Head of caudate nucleus (tissue), 42 donors: Measurements from ENCODE around the gene BHLHE40.
A peak's percentile ranks its signal among the peaks of the same experiment; 100 is the strongest.

Source experiments
- DNase-seq, 42 donors: peaks; one replicate each; pipeline versions ENCODE4 v3.0.0 to v3.0.0-alpha.2; 2020 to 2021; ENCODE audit warnings: mixed read lengths in 7 of 42
- intact Hi-C: fragments of 100-400 bp; cut with DNase I; formaldehyde crosslinking; loops from one replicate; pipeline ENCODE4 v1.15.0; 2022

BHLHE40 gene

DNA sequence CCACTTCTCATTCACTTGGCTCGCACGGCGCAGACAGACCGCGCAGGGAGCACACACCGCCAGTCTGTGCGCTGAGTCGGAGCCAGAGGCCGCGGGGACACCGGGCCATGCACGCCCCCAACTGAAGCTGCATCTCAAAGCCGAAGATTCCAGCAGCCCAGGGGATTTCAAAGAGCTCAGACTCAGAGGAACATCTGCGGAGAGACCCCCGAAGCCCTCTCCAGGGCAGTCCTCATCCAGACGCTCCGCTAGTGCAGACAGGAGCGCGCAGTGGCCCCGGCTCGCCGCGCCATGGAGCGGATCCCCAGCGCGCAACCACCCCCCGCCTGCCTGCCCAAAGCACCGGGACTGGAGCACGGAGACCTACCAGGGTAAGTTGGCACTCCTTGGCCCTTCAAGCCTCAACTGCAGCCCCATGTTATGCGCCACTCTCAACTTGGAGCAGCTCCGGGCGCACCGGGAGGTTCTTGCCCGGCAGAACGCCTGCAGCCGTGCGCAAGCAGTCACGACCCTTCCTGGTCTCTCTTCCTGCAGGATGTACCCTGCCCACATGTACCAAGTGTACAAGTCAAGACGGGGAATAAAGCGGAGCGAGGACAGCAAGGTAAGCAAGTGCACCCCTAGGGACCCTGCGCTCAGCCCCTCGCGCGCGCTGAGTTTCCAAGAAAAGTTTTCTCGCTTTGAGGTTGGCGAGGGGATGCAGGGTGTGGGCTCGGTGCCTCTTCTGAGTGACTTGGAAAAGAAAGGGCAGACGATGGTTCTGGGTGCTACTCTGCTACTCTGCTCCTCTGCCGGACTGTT lies at the start of gene BHLHE40:
Gene BHLHE40, plus strand, starts transcription at position 10 of the 801 bp plus-strand sequence. Its CDS starts 282 bp downstream, at position 292.
- DNase-seq: peak in 15 of 42 donors; percentile 14 to 55 (median 33)
- intact Hi-C loops: loop anchor here (5.0 kb wide), 1 partner anchor 257 kb away; no protein-coding TSS in a partner anchor

DNA sequence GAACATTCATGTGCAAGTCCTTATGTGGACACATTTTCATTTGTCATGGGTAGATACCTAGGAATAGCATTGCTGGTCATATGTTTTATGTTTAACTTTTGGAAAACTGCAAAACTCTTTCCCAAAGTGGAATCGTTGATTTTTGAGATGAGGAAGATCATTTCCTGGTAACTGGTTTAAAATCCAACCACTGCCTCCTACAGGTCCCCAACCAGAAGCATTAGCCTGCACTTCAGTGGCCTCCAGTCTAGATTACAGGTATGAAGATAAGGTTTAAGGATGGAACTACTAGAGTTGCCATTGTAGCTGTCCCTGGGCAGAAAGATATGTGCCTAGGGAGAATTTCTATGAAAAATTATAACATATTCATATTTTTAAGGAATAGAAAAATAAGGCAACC lies 48.7 kb upstream of the BHLHE40 start:
- no peak for DNase-seq
- intact Hi-C loops: no loop called here

DNA sequence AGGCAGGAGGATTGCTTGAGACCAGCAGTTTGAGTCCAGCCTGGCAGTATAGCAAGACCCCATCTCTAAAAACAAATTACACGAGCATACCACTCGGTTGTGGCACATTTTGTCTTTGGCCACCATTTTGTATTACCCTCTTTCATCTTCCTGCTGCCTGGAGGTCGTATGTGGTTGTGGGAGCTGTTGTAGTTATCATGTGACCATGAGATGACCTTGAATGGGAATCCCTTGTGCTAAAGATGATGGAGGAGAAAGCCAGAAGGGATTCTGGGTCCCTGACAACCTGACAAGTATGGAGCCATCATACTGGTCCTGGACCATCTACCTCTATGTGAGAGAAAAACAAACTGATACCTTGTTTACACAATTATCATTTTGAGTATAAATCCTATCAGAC lies 45.2 kb upstream of the BHLHE40 start:
- intact Hi-C loops: no loop called here
- no peak for DNase-seq

DNA sequence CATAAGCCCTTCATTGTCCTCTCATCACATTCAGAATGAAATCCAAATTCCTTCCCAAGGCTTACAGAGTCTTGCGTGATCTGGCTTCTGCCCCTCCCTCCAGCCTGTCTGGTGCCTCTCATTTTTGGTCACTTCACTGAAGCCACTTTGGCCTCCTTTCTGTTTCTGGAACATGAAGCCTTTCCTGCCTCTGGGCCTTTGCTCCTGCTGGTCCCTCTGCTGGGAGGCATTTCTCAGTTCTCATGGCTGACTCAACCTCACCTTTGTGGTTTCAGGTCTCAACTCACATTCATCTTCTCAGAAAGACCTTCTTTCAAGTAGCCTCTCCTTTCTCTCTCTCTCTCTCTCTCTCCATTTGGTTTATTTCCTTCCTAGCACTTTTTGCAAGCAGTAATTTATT lies 43.9 kb upstream of the BHLHE40 start:
- no peak for DNase-seq
- intact Hi-C loops: no loop called here

DNA sequence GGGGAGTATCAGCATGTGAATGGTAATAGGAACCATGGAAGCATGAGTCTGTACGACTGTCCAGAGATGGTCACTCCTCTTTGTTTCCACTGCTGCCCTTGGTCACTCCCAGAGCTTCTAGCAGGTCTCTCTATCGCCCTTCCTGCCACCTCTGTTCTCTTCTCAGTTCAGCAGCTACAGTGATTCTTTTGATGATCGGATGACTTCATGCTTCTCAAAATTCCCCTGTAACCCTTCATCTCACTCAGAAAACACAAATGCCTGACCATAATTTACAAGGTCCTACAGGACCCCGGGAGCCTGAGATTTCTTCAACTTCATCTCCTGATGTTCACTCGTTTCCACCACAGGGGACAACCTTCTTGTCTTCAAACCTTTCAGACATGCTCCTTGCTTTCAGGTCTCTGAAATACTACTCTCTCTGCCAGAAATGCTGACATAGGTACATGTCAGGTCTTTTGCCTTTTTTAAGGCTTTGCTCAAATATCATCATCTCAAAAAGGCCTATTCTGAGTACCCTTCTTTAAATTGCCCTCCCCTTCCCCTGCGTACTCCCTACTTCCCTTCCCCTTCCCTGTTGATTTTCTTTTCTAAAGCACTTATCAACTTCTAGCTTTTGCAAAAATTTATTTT lies 42.1 kb upstream of the BHLHE40 start:
- no peak for DNase-seq
- intact Hi-C loops: no loop called here

DNA sequence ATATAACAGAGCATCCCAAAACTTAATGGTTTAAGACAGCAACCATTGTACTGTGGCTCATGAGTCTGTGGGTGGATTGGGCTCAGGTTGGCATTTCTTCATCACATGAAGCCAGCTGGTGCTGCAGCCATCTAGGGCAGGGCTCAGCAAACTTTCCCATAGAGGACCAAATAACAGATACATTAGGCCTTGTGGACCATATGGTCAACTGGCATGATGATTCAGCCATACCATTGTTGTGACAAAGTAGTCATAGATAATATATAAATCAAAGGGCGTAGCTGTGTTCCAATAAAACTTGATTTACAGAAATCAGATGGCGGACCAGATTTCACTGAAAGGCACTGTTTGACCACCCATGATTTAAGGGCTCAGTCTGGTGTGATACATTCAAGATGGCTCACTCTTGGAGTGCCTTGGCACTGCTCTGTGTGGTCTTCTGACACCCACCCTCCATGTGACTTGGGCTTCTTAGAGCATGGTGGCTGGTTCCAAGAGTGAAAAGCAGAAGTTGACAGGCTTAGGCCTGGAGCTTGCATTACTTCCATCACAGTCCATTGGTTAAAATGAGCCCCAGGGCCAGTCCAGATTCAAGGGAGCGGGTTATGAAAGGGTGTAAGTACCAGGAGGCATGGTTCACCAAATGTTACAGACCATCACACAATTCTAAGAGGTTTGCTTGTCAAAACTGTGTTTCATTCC lies 40.8 kb upstream of the BHLHE40 start:
- no peak for DNase-seq
- intact Hi-C loops: no loop called here

DNA sequence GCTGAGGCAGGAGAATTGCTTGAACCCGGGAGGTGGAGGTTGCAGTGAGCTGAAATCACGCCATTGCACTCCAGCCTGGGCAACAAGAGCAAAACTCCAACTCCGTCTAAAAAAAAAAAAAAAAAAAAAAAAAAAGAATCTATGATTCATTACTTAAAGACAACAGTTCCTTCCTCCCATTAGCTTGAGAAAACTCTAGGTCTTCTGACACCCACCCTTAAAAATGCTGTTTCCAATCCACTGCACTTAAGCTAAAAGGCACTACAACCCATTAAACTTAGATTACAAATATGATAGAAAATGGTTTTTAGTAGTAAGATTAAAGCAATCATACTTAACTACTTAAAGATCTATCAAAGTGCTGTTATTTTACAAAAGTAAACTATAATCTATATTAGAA lies 40.0 kb upstream of the BHLHE40 start:
- intact Hi-C loops: no loop called here
- DNase-seq: no peak

DNA sequence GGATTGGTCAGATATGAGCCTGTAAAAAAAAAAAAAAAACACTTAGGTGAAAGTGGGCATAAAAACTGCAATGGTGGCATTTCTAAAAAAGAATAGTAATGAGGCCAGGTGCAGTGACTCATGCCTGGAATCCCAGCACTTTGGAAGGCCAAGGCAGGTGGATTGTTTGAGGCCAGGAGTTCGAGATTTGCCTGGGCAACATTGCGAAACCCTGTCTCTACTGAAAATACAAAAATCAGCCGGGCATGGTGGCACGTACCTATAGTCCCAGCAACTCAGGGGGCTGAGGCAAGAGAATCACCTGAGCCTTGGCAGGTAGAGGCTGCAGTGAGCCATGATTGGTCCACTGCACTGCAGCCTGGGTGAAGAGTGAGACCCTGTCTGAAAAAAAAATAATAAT lies 38.3 kb upstream of the BHLHE40 start:
- intact Hi-C loops: no loop called here

DNA sequence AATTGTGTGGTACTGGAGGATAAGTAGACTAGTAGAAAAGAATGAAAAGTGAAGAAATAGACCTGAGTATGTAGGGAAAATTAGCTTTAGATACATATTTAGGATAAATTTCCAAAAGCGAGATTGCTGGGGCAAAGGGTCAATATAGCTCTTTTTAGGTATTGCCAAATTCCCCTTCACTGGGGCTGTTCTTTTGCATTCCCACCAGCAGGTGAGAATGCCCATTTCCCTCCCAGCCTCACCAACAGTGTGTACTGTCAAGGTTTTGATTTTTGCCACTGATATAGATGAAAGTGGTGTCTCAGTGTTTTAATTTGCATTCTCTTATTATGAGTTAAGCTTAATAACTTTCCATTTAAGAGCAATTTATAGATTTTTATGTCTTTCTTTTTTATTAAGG lies 35.7 kb upstream of the BHLHE40 start:
- no peak for DNase-seq
- intact Hi-C loops: no loop called here

More for the DNA sequence above, 38.3 kb upstream of the BHLHE40 start:
- no peak for DNase-seq

DNA sequence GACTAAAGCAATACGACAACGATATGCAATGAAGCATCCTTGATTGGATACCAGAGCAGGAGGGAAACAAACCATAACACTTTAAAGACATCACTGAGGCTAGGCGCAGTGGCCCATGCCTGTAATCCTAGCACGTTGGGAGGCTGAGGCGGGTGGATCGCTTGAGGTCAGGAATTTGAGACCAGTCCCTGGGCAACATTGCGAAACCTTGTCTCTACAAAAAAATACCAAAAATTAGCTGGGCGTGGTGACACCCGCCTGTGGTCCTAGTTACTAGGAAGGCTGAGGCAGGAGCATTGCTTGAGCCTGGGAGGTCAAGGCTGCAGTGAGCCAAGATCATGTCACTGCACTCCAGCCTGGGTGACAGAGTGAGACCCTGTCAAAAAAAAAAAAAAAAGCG lies 33.9 kb upstream of the BHLHE40 start:
- no peak for DNase-seq
- intact Hi-C loops: no loop called here

DNA sequence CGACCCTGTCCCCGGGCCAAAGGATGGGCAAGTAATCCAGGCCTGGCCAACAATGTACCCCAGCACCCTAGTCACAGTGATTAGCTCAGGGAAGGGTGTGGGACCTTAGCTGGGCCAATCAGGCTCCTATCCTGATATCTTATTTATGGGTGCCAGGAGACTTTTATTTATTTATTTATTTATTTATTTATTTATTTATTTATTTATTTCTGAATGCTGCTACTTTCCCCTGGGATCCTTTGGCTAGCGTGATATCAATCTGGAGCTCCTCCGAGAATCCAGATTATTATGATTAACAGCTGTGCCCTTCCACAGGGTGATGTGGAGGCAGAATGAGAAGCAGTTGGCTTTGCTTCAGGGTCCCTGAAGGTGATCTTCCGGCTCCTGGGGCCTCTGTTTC lies 32.2 kb upstream of the BHLHE40 start:
- no peak for DNase-seq
- intact Hi-C loops: no loop called here

DNA sequence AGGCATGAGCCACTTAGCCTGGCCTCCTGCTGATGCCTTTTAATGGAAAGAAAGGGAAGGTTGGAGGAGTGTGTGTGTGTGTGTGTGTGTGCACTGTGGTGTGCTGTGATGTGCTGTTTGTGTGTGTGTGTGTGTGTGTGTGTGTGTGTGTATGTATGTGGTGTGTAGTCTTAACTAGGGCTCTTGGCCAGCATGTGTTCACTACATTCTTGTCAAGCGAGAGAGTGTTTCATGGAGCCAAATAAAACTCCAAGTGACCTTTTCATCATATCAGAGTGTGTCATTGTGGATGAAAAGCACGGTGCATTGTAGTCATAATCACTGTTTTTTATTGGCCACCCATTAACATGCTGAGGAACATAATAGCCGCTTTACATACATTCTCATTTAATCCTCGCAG lies 30.8 kb upstream of the BHLHE40 start:
- no peak for DNase-seq
- intact Hi-C loops: no loop called here

DNA sequence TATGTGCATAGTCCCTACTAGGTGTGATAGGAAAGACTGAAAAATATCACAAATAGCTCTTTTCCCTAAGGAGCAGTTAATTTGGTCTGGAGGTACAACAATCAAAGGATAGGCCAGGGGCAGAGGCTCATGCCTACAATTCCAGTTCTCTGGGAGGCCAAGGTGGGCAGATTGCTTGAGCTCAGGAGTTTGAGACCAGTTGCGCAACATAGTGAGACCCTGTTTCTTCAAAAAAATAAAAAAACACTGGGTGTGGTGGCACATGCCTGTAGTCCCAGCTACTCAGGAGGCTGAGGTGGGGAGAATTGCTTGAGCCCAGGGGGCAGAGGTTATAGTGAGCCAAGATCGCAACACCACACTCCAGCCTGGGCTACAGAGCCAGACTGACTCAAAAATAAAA lies 30.2 kb upstream of the BHLHE40 start:
- intact Hi-C loops: no loop called here
- DNase-seq: no peak

DNA sequence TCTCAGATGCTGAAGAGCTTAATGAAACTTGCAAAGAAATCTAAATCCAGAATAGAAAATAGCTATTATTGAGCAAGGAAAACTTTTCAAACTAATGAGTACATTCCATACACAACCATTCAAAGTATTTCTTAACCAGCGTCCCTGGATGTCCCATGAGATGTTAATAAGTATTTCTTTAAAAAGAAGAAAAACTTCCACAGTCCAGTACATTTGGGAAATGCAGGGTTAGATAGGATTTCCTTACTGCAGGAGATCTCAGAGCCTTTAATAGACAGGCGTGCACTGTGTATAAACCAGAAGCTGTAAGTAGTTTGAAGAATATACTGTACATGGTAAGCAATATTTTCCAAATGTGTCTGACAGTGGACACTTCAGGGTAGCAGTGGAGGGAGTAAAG lies 29.6 kb upstream of the BHLHE40 start:
- DNase-seq: no peak
- intact Hi-C loops: no loop called here

DNA sequence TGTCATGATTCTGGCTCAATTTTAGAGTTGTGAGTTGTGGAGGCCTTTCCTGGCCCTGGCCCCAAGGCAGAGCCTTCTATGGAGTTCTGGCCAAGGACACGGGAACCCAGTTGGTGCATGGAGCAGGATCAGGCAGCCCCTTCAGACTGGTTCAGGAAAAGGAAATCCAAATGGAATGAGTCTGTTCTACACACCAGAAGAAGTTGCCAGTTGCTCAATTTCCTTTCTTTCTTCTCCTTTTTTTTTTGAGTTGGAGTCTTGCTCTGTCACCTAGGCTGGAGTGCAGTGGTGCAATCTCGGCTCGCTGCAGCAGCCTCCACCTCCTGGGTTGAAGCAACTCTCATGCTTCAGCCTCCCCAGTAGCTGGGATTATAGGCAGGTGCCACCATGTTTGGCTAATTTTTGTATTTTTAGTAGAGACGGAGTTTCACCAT lies 28.9 kb upstream of the BHLHE40 start:
- no peak for DNase-seq
- intact Hi-C loops: no loop called here

DNA sequence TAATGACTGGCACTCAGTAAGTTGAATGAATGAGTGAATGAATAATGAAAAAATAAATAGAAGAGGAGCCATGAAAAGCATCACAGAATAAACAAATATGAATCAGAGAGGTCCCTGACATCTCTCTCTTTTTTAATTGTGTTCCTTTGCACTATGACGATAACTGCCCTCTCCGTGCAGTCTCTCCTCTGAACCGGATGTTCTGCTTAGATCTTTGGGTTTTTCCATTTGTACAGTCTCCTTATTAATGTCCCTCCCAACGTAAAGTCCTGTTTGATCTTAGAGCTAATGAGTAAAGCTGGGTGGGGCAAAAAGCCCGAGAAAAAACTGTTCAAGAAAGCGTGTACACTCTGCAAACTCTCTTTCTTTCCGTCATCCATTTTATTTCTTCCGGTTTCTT lies 28.3 kb upstream of the BHLHE40 start:
- intact Hi-C loops: no loop called here
- DNase-seq: no peak

DNA sequence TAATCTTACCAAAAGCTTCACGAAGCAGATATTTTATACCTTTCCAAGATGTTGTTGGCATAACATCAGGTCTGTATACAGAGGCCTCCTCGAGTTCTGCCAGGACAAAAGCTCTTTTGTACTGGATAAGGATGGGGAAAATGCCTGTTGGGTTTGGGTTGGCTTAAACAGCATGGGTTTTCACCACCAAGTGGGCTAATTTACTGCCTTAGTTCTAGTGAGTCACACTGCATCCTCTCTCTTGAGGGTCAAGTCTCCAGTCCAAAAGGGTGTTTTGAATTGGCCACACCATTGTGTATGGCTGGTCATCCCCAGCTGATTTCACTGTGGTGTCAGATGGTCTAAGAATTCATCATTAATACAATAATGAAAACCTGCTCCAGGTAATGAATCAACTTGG lies 26.1 kb upstream of the BHLHE40 start:
- DNase-seq: no peak
- intact Hi-C loops: no loop called here

DNA sequence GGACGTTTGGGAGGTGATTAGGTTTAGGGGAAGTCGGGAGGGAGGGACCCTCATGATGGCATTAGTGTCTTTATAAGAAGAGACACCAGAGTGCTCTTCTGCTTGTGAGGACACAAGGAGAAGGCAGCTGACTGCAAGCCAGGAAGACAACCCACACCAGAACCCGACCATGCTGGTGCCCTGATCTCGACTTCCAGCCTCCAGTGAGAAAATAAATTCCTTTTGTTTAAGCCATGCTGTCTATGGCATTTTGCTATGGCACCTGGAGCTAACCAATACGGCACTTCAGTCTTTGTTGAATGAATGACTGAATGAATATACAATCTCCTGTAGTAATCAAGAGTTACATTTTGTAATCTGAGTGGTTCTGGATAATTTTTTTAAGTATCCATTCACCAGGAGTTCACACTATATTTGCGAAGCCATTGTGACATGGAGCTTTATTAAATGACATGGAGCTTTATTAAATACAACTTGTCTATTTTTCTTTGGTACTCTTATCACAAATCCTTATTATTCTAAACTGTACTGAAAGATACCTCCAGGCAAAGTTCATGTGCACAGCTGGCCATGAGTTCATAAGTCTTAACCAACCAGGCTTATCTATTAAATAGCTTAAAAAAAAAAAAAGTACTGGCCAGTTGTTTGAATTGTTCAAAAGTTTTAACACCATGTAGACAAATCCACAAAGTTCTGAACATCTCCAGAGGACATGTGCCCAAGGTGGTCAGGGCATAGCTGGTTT lies 24.8 kb upstream of the BHLHE40 start:
- intact Hi-C loops: no loop called here
- DNase-seq: no peak

DNA sequence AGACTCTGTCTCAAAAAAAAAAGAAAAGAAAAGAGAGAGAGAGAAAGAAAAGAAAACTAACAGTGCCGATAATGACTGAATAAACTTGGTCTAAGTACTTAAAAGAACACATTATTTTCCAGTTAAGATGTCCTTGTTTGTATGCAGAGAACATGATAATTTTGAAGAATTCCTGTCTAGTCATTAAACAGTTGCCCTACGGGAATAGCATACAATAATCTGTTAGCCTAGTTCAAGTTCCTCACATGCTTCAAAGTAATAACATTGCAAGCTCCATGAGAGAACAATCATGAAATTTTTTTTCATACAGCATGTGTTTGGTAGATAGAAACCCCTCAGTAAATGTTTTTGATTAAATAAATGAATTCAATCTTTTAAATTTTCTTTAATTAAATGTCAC lies 23.1 kb upstream of the BHLHE40 start:
- intact Hi-C loops: no loop called here
- DNase-seq: no peak

DNA sequence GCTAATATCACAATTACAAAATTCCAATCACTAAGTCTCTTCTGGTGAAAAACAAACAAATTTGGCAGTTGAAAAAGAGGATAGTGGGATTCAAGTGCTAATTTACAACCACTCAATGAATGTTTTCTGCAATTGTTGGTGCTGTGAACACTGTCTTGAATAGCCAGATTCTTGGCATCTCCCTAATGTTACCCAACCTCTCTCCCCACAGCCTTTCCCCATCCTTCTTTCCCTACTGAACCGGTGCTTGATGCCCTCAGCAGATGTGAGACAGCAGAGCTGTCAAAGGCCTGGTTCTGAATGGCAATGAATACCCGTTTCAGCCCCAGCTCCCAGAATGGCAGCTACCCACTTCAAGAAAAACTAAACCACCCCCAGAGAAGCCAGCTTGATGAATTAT lies 22.5 kb upstream of the BHLHE40 start:
- intact Hi-C loops: no loop called here
- peak in 6 of 42 donors; percentile 10 to 57 (median 16) for DNase-seq
